WTC11 (cell line): ENCODE results near the gene METAP1. TPM values are rescaled to one million over a fixed set of nuclear protein-coding genes. Genes with fewer than 3 reads are reported as not detected.

Experiments
- ATAC-seq: fragments of 200-7000 bp; cut with Tn5 transposase; 2 replicates; pipeline ENCODE4 v1.10.0; 2021; ENCODE audit warnings: mild to moderate bottlenecking, moderate library complexity
- CTCF ChIA-PET: fragments of 300-600 bp; sonication (Branson Sonifier 250); formaldehyde crosslinking; loops from one replicate; lab custom pipeline; 2021; ENCODE audit warnings: antibody characterized with exemption; lab: Charles Lee
- POLR2A ChIA-PET: fragments of 350-600 bp; sonication (Branson Sonifier 250); formaldehyde crosslinking; loops from one replicate; lab custom pipeline; 2021; ENCODE audit warnings: antibody characterized with exemption; lab: Charles Lee
- DNase-seq: peaks from one replicate; pipeline ENCODE4 v3.0.0; 2021; ENCODE audit warnings: low spot score
- H3K27ac Mint-ChIP-seq: 2 replicates; pipeline ENCODE4 v1.8.0; 2021; ENCODE audit warnings: mixed read lengths
- H3K27me3 Mint-ChIP-seq: 2 replicates; pipeline ENCODE4 v1.8.0; 2021; ENCODE audit warnings: low read depth, mild to moderate bottlenecking, moderate library complexity, mixed read lengths
- H3K36me3 Mint-ChIP-seq: 2 replicates; pipeline ENCODE4 v1.8.0; 2021; ENCODE audit warnings: mixed read lengths
- H3K4me1 Mint-ChIP-seq: 2 replicates; pipeline ENCODE4 v1.8.0; 2022; ENCODE audit warnings: mixed read lengths
- H3K4me3 Mint-ChIP-seq: 2 replicates; pipeline ENCODE4 v1.8.0; 2021; ENCODE audit warnings: mild to moderate bottlenecking, moderate library complexity, mixed read lengths
- H3K9me3 Mint-ChIP-seq: 2 replicates; pipeline ENCODE4 v1.8.0; 2021; ENCODE audit warnings: mixed read lengths
- FOXP4 ChIP-seq: sonication (generic); formaldehyde crosslinking; IDR thresholded peaks from 2 replicates; pipeline ENCODE4 v1.8.0; 2022; ENCODE audit warnings: mild to moderate bottlenecking, missing genetic modification reagents
- GTF2I ChIP-seq: fragments of 250-450 bp; sonication (Bioruptor Pico); conservative IDR thresholded peaks from 2 replicates; pipeline ENCODE4 v1.4.0; 2021; ENCODE audit warnings: mild to moderate bottlenecking
- HMGA2 ChIP-seq: fragments of 250-450 bp; sonication (Bioruptor Pico); IDR thresholded peaks from 2 replicates; pipeline ENCODE4 v1.4.0; 2021; ENCODE audit warnings: mild to moderate bottlenecking, moderate library complexity
- MXD4 ChIP-seq: fragments of 250-450 bp; sonication (Bioruptor Pico); IDR thresholded peaks from 2 replicates; pipeline ENCODE4 v1.8.0; 2021; ENCODE audit warnings: mild to moderate bottlenecking, moderate library complexity, borderline replicate concordance
- MYBL2 ChIP-seq: sonication (generic); formaldehyde crosslinking; IDR thresholded peaks from 2 replicates; pipeline ENCODE4 v1.8.1; 2023; ENCODE audit warnings: mild to moderate bottlenecking, moderate library complexity, missing genetic modification reagents
- NFE2L1 ChIP-seq: sonication (generic); formaldehyde crosslinking; IDR thresholded peaks from 2 replicates; pipeline ENCODE4 v1.8.1; 2023; ENCODE audit warnings: missing genetic modification reagents
- NR2C2 ChIP-seq: sonication (generic); formaldehyde crosslinking; IDR thresholded peaks from 2 replicates; pipeline ENCODE4 v1.8.0; 2022; ENCODE audit warnings: mild to moderate bottlenecking, missing genetic modification reagents
- RELA ChIP-seq: sonication (generic); formaldehyde crosslinking; IDR thresholded peaks from 2 replicates; pipeline ENCODE4 v1.8.1; 2022; ENCODE audit warnings: missing genetic modification reagents, mild to moderate bottlenecking, borderline replicate concordance
- RORB ChIP-seq: fragments of 250-450 bp; sonication (Bioruptor Pico); IDR thresholded peaks from 2 replicates; pipeline ENCODE4 v1.9.0; 2021; ENCODE audit warnings: mild to moderate bottlenecking
- SMAD3 ChIP-seq: sonication (generic); formaldehyde crosslinking; IDR thresholded peaks from 2 replicates; pipeline ENCODE4 v1.8.0; 2022; ENCODE audit warnings: missing genetic modification reagents, mild to moderate bottlenecking, borderline replicate concordance
- SP1 ChIP-seq: sonication (generic); formaldehyde crosslinking; conservative IDR thresholded peaks from 2 replicates; pipeline ENCODE4 v1.8.1; 2022; ENCODE audit warnings: missing genetic modification reagents
- TEAD1 ChIP-seq: sonication (generic); formaldehyde crosslinking; IDR thresholded peaks from 2 replicates; pipeline ENCODE4 v1.8.0; 2022; ENCODE audit warnings: mild to moderate bottlenecking, missing genetic modification reagents
- USF2 ChIP-seq: sonication (generic); formaldehyde crosslinking; IDR thresholded peaks from 2 replicates; pipeline ENCODE4 v1.8.1; 2023; ENCODE audit warnings: mild to moderate bottlenecking, missing genetic modification reagents, moderate library complexity
- ZNF263 ChIP-seq: sonication (generic); formaldehyde crosslinking; IDR thresholded peaks from 2 replicates; pipeline ENCODE4 v1.8.1; 2022; ENCODE audit warnings: low read depth, mild to moderate bottlenecking, moderate library complexity, missing genetic modification reagents
- ZNF425 ChIP-seq: fragments of 250-450 bp; sonication (Bioruptor Pico); conservative IDR thresholded peaks from 2 replicates; pipeline ENCODE4 v1.9.0; 2021; ENCODE audit warnings: mild to moderate bottlenecking
- total RNA-seq: library from RNA; stranded (reverse); gene quantifications from 3 replicates; pipeline ENCODE4 v1.2.3, GENCODE V29; 2021
- TF ChIP-seq, protein P1 (sequence below): fragments of 250-450 bp; sonication (Bioruptor Pico); IDR thresholded peaks from 2 replicates; pipeline ENCODE4 v1.9.0; 2021; ENCODE audit warnings: mild to moderate bottlenecking, borderline replicate concordance
- TF ChIP-seq, protein P2 (sequence below): sonication (generic); formaldehyde crosslinking; IDR thresholded peaks from 2 replicates; pipeline ENCODE4 v1.8.1; 2022; ENCODE audit warnings: mild to moderate bottlenecking, missing genetic modification reagents, moderate library complexity, borderline replicate concordance
- TF ChIP-seq, protein P3 (sequence below): fragments of 250-450 bp; sonication (Bioruptor Pico); IDR thresholded peaks from 2 replicates; pipeline ENCODE4 v1.8.0; 2021; ENCODE audit warnings: mild to moderate bottlenecking

METAP1 gene
- total RNA-seq, 1 experiment from 2014 or later: 102 TPM

GRCh38 chr4:99076292-99076976 lies 80.9 kb downstream of the METAP1 start (continued):
- TF ChIP-seq, protein P1, sequence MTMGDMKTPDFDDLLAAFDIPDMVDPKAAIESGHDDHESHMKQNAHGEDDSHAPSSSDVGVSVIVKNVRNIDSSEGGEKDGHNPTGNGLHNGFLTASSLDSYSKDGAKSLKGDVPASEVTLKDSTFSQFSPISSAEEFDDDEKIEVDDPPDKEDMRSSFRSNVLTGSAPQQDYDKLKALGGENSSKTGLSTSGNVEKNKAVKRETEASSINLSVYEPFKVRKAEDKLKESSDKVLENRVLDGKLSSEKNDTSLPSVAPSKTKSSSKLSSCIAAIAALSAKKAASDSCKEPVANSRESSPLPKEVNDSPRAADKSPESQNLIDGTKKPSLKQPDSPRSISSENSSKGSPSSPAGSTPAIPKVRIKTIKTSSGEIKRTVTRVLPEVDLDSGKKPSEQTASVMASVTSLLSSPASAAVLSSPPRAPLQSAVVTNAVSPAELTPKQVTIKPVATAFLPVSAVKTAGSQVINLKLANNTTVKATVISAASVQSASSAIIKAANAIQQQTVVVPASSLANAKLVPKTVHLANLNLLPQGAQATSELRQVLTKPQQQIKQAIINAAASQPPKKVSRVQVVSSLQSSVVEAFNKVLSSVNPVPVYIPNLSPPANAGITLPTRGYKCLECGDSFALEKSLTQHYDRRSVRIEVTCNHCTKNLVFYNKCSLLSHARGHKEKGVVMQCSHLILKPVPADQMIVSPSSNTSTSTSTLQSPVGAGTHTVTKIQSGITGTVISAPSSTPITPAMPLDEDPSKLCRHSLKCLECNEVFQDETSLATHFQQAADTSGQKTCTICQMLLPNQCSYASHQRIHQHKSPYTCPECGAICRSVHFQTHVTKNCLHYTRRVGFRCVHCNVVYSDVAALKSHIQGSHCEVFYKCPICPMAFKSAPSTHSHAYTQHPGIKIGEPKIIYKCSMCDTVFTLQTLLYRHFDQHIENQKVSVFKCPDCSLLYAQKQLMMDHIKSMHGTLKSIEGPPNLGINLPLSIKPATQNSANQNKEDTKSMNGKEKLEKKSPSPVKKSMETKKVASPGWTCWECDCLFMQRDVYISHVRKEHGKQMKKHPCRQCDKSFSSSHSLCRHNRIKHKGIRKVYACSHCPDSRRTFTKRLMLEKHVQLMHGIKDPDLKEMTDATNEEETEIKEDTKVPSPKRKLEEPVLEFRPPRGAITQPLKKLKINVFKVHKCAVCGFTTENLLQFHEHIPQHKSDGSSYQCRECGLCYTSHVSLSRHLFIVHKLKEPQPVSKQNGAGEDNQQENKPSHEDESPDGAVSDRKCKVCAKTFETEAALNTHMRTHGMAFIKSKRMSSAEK (CRISPR knock-in tag): no peak
- TF ChIP-seq MXD4: no peak
- TF ChIP-seq ZNF425 (CRISPR knock-in tag): no peak
- TF ChIP-seq RORB (CRISPR knock-in tag): no peak
- TF ChIP-seq SP1 (CRISPR knock-in tag): no peak
- no peak for TF ChIP-seq SMAD3 (CRISPR knock-in tag)

- ChIA-PET CTCF (no interaction called here), POLR2A (no interaction called here)
- ATAC-seq (no peak), DNase-seq (no peak)
- H3K27me3 Mint-ChIP-seq: no peaks in the 10 kb centered on the region
- peaks cover 87% of the 10 kb centered on the region for H3K36me3 Mint-ChIP-seq
- H3K27ac Mint-ChIP-seq: no peak overlapping the region
- H3K9me3 Mint-ChIP-seq: no peaks in the 10 kb centered on the region
- no peak overlapping the region for H3K4me3 Mint-ChIP-seq
- no peaks in the 10 kb centered on the region for H3K4me1 Mint-ChIP-seq
- no peak for TF ChIP-seq NFE2L1 (CRISPR knock-in tag)
- TF ChIP-seq FOXP4: no peak
- no peak for TF ChIP-seq SMAD3 (CRISPR knock-in tag)
- no peak for TF ChIP-seq NR2C2
- TF ChIP-seq ZNF425 (CRISPR knock-in tag): no peak
- TF ChIP-seq, protein P2, sequence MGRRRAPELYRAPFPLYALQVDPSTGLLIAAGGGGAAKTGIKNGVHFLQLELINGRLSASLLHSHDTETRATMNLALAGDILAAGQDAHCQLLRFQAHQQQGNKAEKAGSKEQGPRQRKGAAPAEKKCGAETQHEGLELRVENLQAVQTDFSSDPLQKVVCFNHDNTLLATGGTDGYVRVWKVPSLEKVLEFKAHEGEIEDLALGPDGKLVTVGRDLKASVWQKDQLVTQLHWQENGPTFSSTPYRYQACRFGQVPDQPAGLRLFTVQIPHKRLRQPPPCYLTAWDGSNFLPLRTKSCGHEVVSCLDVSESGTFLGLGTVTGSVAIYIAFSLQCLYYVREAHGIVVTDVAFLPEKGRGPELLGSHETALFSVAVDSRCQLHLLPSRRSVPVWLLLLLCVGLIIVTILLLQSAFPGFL: no peak
- TF ChIP-seq TEAD1: no peak
- TF ChIP-seq MYBL2 (CRISPR knock-in tag): no peak
- no peak for TF ChIP-seq HMGA2
- no peak for TF ChIP-seq RELA
- TF ChIP-seq ZNF263: no peak
- TF ChIP-seq GTF2I (CRISPR knock-in tag): no peak
- TF ChIP-seq USF2: no peak
- TF ChIP-seq, protein P3, sequence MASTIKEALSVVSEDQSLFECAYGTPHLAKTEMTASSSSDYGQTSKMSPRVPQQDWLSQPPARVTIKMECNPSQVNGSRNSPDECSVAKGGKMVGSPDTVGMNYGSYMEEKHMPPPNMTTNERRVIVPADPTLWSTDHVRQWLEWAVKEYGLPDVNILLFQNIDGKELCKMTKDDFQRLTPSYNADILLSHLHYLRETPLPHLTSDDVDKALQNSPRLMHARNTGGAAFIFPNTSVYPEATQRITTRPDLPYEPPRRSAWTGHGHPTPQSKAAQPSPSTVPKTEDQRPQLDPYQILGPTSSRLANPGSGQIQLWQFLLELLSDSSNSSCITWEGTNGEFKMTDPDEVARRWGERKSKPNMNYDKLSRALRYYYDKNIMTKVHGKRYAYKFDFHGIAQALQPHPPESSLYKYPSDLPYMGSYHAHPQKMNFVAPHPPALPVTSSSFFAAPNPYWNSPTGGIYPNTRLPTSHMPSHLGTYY: no peak
Measured at GRCh38 chr4:99077177-99077576, 81.7 kb downstream of the METAP1 start.
